Activated CD8-positive, alpha-beta T cell treated with anti-CD3 and anti-CD28 coated beads for 36 hours (primary cell): ENCODE measurements around the gene ZNF532. TPM values are rescaled to one million over a fixed set of nuclear protein-coding genes. Genes with fewer than 3 reads are reported as not detected.

ENCODE experiments used
- ATAC-seq: fragments of 200-7000 bp; cut with Tn5 transposase; one replicate; pipeline ENCODE4 v1.10.0; 2021; ENCODE audit warnings: mild to moderate bottlenecking, moderate library complexity
- CTCF ChIA-PET: fragments of 350-600 bp; sonication (Branson Sonifier 250); formaldehyde crosslinking; loops from one replicate; lab custom pipeline; 2021; ENCODE audit warnings: antibody characterized with exemption; lab: Charles Lee
- POLR2A ChIA-PET: fragments of 350-600 bp; sonication (Branson Sonifier 250); formaldehyde crosslinking; loops from one replicate; lab custom pipeline; 2021; ENCODE audit warnings: antibody characterized with exemption; lab: Charles Lee
- DNase-seq: peaks from one replicate; pipeline ENCODE4 v3.0.0-alpha.2; 2020
- H3K27ac Mint-ChIP-seq: one replicate; pipeline ENCODE4 v1.8.0; 2021; ENCODE audit warnings: mild to moderate bottlenecking, mixed read lengths
- H3K27me3 Mint-ChIP-seq: one replicate; pipeline ENCODE4 v1.8.0; 2021; ENCODE audit warnings: mixed read lengths
- H3K36me3 Mint-ChIP-seq: one replicate; pipeline ENCODE4 v1.8.0; 2021; ENCODE audit warnings: low read depth, mixed read lengths
- H3K4me1 Mint-ChIP-seq: one replicate; pipeline ENCODE4 v1.8.0; 2021; ENCODE audit warnings: low read depth, mixed read lengths
- H3K4me3 Mint-ChIP-seq: one replicate; pipeline ENCODE4 v1.8.0; 2021; ENCODE audit warnings: mild to moderate bottlenecking, moderate library complexity, mixed read lengths
- H3K9me3 Mint-ChIP-seq: one replicate; pipeline ENCODE4 v1.8.0; 2021; ENCODE audit warnings: mixed read lengths
- CTCF ChIP-seq: fragments of 200-600 bp; IDR thresholded peaks from one replicate; pipeline ENCODE4 v1.8.0; 2022; ENCODE audit warnings: antibody characterized with exemption, mild to moderate bottlenecking
- intact Hi-C: fragments of 100-400 bp; cut with micrococcal nuclease; formaldehyde crosslinking; loops from one replicate; pipeline ENCODE4 v1.10.0; 2022
- total RNA-seq, 2 experiments: library from RNA; stranded (reverse); gene quantifications; one replicate each; pipeline ENCODE4 v1.2.3, GENCODE V29; 2021

The ZNF532 gene
- total RNA-seq, 2 experiments from 2014 or later = 1.3 to 1.8 TPM

DNA sequence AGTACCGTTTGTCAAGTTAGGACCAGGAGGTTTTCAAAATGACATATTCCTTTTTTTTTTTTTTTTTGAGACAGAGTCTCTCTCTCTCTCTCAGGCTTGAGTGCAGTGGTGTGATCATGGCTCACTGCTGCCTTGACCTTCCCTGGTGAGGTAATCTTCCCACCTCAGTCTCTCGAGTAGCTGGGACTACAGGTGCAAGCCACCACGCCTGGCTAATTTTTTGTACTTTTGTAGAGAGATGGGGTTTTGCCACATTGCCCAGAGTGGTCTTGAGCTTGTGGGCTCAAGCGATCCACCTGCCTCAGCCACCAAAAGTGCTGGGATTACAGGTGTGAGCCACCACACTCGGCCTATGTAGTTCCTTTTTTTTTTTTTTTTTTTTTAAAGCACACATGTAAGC lies 147.1 kb downstream of the ZNF532 start:
- ChIA-PET POLR2A (no interaction called here), CTCF (interaction anchor here (0.5 to 0.8 kb wide), 2 partner anchors 248 to 950 kb away, joined by 3 read pairs; no protein-coding TSS in a partner anchor)
- ATAC-seq (no peak), DNase-seq (no peak)
- no peak for TF ChIP-seq CTCF
- H3K4me1 Mint-ChIP-seq = no peaks in the 10 kb centered on the region
- H3K27ac Mint-ChIP-seq = no peak overlapping the region
- intact Hi-C loops = no loop called here
- H3K36me3 Mint-ChIP-seq = no peaks in the 10 kb centered on the region
- H3K27me3 Mint-ChIP-seq = peaks cover 13% of the 10 kb centered on the region
- H3K9me3 Mint-ChIP-seq = no peaks in the 10 kb centered on the region
- H3K4me3 Mint-ChIP-seq = no peak overlapping the region

- H3K4me1 Mint-ChIP-seq = no peaks in the 10 kb centered on the region
- TF ChIP-seq CTCF = no peak
- H3K4me3 Mint-ChIP-seq = no peak overlapping the region
- POLR2A ChIA-PET = interaction anchor here (0.7 kb wide), 1 partner anchor 805 kb away, joined by 3 read pairs; no protein-coding TSS in a partner anchor
- H3K36me3 Mint-ChIP-seq = no peaks in the 10 kb centered on the region
- peaks cover 6% of the 10 kb centered on the region for H3K9me3 Mint-ChIP-seq
- H3K27me3 Mint-ChIP-seq = peaks cover 17% of the 10 kb centered on the region
- CTCF ChIA-PET = no interaction called here
- intact Hi-C loops = no loop called here
- DNase-seq (no peak), ATAC-seq (no peak)
- no peak overlapping the region for H3K27ac Mint-ChIP-seq
Observed at GRCh38 chr18:59012815-59013705, 148.4 kb downstream of the ZNF532 start.

DNA sequence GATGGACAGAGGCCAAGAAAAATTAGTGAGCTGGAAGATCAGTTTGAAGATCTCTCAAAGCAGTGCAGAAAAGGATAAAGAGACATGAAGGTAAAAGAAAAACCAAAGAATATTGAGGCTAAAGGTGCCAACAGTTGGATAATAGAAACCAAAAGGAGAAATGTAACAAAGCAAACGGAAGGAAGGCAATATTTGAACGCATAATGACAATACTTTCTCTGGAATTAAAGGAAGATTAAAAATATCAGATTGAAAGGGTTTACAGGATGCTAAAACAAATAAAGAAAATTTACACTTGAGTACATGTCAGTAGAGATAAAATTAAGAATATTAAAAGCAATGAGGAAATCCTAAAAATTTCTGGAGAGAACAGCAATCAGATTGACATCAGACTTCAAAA lies 149.1 kb downstream of the ZNF532 start:
- peaks cover 6% of the 10 kb centered on the region for H3K9me3 Mint-ChIP-seq
- ChIA-PET POLR2A (interaction anchor here (0.7 kb wide), 1 partner anchor 805 kb away, joined by 3 read pairs; no protein-coding TSS in a partner anchor), CTCF (no interaction called here)
- H3K36me3 Mint-ChIP-seq = no peaks in the 10 kb centered on the region
- intact Hi-C loops = no loop called here
- no peak for TF ChIP-seq CTCF
- H3K4me1 Mint-ChIP-seq = no peaks in the 10 kb centered on the region
- H3K4me3 Mint-ChIP-seq = no peak overlapping the region
- no peak for DNase-seq
- H3K27ac Mint-ChIP-seq = no peak overlapping the region
- ATAC-seq = no peak
- peaks cover 18% of the 10 kb centered on the region for H3K27me3 Mint-ChIP-seq

- TF ChIP-seq CTCF = no peak
- H3K27ac Mint-ChIP-seq = no peak overlapping the region
- H3K9me3 Mint-ChIP-seq = peaks cover 6% of the 10 kb centered on the region
- peaks cover 18% of the 10 kb centered on the region for H3K27me3 Mint-ChIP-seq
- ChIA-PET CTCF (no interaction called here), POLR2A (no interaction called here)
- H3K4me3 Mint-ChIP-seq = no peak overlapping the region
- intact Hi-C loops = no loop called here
- no peaks in the 10 kb centered on the region for H3K36me3 Mint-ChIP-seq
- ATAC-seq (no peak), DNase-seq (no peak)
- H3K4me1 Mint-ChIP-seq = no peaks in the 10 kb centered on the region
Observed at GRCh38 chr18:59015531-59016152, 151.0 kb downstream of the ZNF532 start.

GRCh38 chr18:59021500-59021899 lies 156.8 kb downstream of the ZNF532 start:
- H3K27me3 Mint-ChIP-seq = peaks cover 8% of the 10 kb centered on the region
- DNase-seq (no peak), ATAC-seq (no peak)
- H3K4me3 Mint-ChIP-seq = no peak overlapping the region
- intact Hi-C loops = no loop called here
- H3K4me1 Mint-ChIP-seq = no peaks in the 10 kb centered on the region
- TF ChIP-seq CTCF = no peak
- POLR2A ChIA-PET = no interaction called here
- H3K9me3 Mint-ChIP-seq = peaks cover 6% of the 10 kb centered on the region
- H3K27ac Mint-ChIP-seq = no peak overlapping the region
- no peaks in the 10 kb centered on the region for H3K36me3 Mint-ChIP-seq
- CTCF ChIA-PET = no interaction called here
